ENCODE measurements around the gene SYNGR3. TPM values are rescaled to one million over a fixed set of nuclear protein-coding genes. Genes with fewer than 3 reads are reported as not detected.

Gene SYNGR3
- total and polyA plus RNA-seq, 3 experiments from 2014 or later = 2.1 to 3.6 (median 3.4) TPM

DNA sequence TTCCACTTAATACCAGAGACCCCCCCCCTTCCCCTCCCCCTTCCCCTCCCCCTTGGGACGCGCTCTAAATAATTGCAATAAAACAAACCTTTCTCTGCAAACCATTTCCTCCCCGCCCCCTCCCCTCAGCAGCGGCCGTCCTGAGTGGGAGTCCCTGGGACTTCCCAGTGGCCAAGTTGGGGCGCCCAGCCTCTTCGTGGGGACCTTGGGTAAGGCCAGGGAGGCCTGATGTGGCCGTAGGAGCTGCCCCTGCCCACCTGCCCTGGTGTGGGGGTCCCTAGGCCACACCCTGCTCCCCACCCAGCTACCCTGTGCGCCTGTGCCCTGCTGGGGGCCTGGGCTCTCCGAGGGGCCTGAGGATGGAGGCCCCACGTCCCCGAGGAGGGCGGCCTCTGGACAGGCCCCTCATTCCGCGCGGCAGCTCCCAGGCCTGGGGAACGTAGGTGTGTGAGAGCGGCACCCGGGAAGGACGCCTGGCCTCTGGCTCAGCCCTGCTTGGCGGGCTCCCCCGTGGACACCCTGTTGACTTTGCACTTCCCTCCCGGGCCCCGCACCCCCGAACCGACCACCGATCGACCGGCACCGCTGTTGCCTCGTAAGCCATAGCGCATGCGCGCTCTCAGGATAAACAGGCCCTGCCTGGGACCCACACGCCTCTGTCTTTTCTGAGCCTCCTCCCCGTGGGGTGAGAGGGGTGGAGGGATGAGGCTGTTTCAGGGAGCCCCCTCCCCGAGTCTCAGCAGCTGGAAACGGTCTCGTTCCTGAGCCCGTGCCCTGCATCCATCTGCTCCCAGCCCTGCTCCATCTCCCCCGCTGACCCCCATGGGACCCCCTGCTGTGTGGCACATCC, 48.8 kb downstream of the SYNGR3 start:
- POLR2A ChIA-PET = interaction anchor here (0.7 kb wide), 1 partner anchor 414 kb away, joined by 3 read pairs; no protein-coding TSS in a partner anchor
- no peaks in the 10 kb centered on the region for H3K27me3 Mint-ChIP-seq
- H3K36me3 Mint-ChIP-seq = no peaks in the 10 kb centered on the region
- no peak overlapping the region for H3K27ac Mint-ChIP-seq
- H3K4me1 Mint-ChIP-seq = no peaks in the 10 kb centered on the region
- DNase-seq = no peak
- Histone ChIP-seq H3K4me1 (ENCODE audit: insufficient read depth, low read length) (no peaks in the 10 kb centered on the region), H3K36me3 (ENCODE audit: insufficient read depth, low read length) (no peaks in the 10 kb centered on the region), H3K4me3 (ENCODE audit: low read length) (no peak overlapping the region), H3K27me3 (ENCODE audit: insufficient read depth, low read length, poor library complexity, severe bottlenecking) (no peaks in the 10 kb centered on the region), H3K9me3 (ENCODE audit: low read length) (no peaks in the 10 kb centered on the region), H3K27ac (ENCODE audit: low read depth, low read length) (no peak overlapping the region)
- H3K9me3 Mint-ChIP-seq = no peaks in the 10 kb centered on the region
- CTCF ChIA-PET = interaction anchor here (1.3 to 2.1 kb wide), 2 partner anchors 16 to 102 kb away, joined by 4 to 8 read pairs; no protein-coding TSS in a partner anchor
- H3K4me3 Mint-ChIP-seq = no peak overlapping the region

- Histone ChIP-seq H3K36me3 (ENCODE audit: insufficient read depth, low read length) (no peaks in the 10 kb centered on the region), H3K27me3 (ENCODE audit: insufficient read depth, low read length, poor library complexity, severe bottlenecking) (no peaks in the 10 kb centered on the region), H3K9me3 (ENCODE audit: low read length) (no peaks in the 10 kb centered on the region), H3K4me1 (ENCODE audit: insufficient read depth, low read length) (no peaks in the 10 kb centered on the region), H3K4me3 (ENCODE audit: low read length) (no peak overlapping the region), H3K27ac (ENCODE audit: low read depth, low read length) (peak overlapping the region; percentile 16)
- POLR2A ChIA-PET = no interaction called here
- Mint-ChIP-seq H3K4me3 (no peak overlapping the region), H3K9me3 (no peaks in the 10 kb centered on the region), H3K4me1 (no peaks in the 10 kb centered on the region), H3K27ac (no peak overlapping the region), H3K36me3 (no peaks in the 10 kb centered on the region), H3K27me3 (no peaks in the 10 kb centered on the region)
- DNase-seq = no peak
- CTCF ChIA-PET = interaction anchor here (1.3 to 2.1 kb wide), 2 partner anchors 17 to 101 kb away, joined by 4 to 8 read pairs; no protein-coding TSS in a partner anchor
Measured at GRCh38 chr16:2039274-2040031, 49.7 kb downstream of the SYNGR3 start.

DNA sequence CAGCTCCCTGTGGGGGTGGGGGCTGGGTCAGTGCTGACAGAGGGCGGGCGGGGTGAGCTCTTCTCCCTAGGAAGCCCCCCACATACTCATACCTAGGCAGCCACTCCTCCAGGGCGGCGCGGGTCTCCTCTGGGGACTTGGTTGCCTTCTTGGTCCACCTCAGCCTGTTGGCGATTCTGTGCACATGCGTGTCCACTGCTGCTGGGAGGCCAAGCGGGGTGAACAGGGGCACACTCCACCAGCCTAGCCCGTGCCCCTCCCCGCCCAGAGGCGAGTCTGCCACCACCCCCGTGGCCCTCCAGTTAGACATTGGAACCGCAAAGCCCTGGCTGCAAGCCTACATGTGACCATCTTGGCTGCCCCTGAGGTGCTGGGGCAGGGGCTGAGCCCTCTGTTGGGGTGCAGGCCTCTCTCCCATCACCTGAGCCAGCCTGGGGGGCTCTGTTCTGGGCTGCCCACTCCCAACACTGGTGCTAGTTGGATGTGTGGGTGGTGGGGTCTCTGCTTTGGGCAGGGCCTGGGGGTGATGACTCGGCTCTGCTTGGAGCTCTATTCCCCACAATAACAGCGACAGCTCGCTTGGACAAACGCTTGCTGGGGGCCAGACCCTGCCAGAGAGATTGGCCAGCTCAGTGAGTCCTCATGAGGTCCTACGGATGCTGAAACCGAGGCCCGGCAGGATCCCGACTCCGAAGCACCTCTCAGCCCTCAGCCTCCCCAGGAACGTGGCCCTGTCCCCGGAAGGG, 50.4 kb downstream of the SYNGR3 start:
- no peaks in the 10 kb centered on the region for H3K27me3 ChIP-seq (ENCODE audit: insufficient read depth, low read length, poor library complexity, severe bottlenecking)
- no peak overlapping the region for H3K4me3 ChIP-seq (ENCODE audit: low read length)
- Mint-ChIP-seq H3K27ac (no peak overlapping the region), H3K4me1 (no peaks in the 10 kb centered on the region), H3K4me3 (no peak overlapping the region), H3K9me3 (no peaks in the 10 kb centered on the region), H3K36me3 (no peaks in the 10 kb centered on the region), H3K27me3 (no peaks in the 10 kb centered on the region)
- no peaks in the 10 kb centered on the region for H3K4me1 ChIP-seq (ENCODE audit: insufficient read depth, low read length)
- DNase-seq = no peak
- no peaks in the 10 kb centered on the region for H3K36me3 ChIP-seq (ENCODE audit: insufficient read depth, low read length)
- H3K27ac ChIP-seq (ENCODE audit: low read depth, low read length) = no peak overlapping the region
- CTCF ChIA-PET = interaction anchor here (2.1 kb wide), 1 partner anchor 100 kb away, joined by 8 read pairs; no protein-coding TSS in a partner anchor
- POLR2A ChIA-PET = no interaction called here
- no peaks in the 10 kb centered on the region for H3K9me3 ChIP-seq (ENCODE audit: low read length)

- H3K27me3 ChIP-seq (ENCODE audit: insufficient read depth, low read length, poor library complexity, severe bottlenecking) = no peaks in the 10 kb centered on the region
- H3K4me1 ChIP-seq (ENCODE audit: insufficient read depth, low read length) = no peaks in the 10 kb centered on the region
- Mint-ChIP-seq H3K9me3 (no peaks in the 10 kb centered on the region), H3K4me1 (no peaks in the 10 kb centered on the region), H3K4me3 (no peak overlapping the region), H3K27me3 (no peaks in the 10 kb centered on the region), H3K36me3 (no peaks in the 10 kb centered on the region), H3K27ac (no peak overlapping the region)
- H3K4me3 ChIP-seq (ENCODE audit: low read length) = no peak overlapping the region
- H3K36me3 ChIP-seq (ENCODE audit: insufficient read depth, low read length) = no peaks in the 10 kb centered on the region
- H3K9me3 ChIP-seq (ENCODE audit: low read length) = no peaks in the 10 kb centered on the region
- DNase-seq = no peak
- no peak overlapping the region for H3K27ac ChIP-seq (ENCODE audit: low read depth, low read length)
- POLR2A ChIA-PET = no interaction called here
- CTCF ChIA-PET = interaction anchor here (0.6 to 2.1 kb wide), 2 partner anchors 99 to 111 kb away, joined by 4 to 8 read pairs; no protein-coding TSS in a partner anchor
Measured at GRCh38 chr16:2040787-2041522, 51.2 kb downstream of the SYNGR3 start.

GRCh38 chr16:2042171-2042985, 52.6 kb downstream of the SYNGR3 start:
- POLR2A ChIA-PET = no interaction called here
- H3K36me3 Mint-ChIP-seq = peaks cover 0 to 5% (median 0%) of the 10 kb centered on the region in 3 donors
- H3K27ac ChIP-seq (ENCODE audit: low read depth, low read length) = peak overlapping the region; percentile 16
- no peak overlapping the region for H3K27ac Mint-ChIP-seq
- H3K4me1 ChIP-seq (ENCODE audit: insufficient read depth, low read length) = peaks cover 6% of the 10 kb centered on the region
- H3K9me3 Mint-ChIP-seq = no peaks in the 10 kb centered on the region
- H3K4me3 ChIP-seq (ENCODE audit: low read length) = no peak overlapping the region
- H3K36me3 ChIP-seq (ENCODE audit: insufficient read depth, low read length) = no peaks in the 10 kb centered on the region
- H3K4me3 Mint-ChIP-seq = no peak overlapping the region
- no peak for DNase-seq
- H3K9me3 ChIP-seq (ENCODE audit: low read length) = no peaks in the 10 kb centered on the region
- peaks cover 5 to 11% (median 6%) of the 10 kb centered on the region in 3 donors for H3K4me1 Mint-ChIP-seq
- H3K27me3 ChIP-seq (ENCODE audit: insufficient read depth, low read length, poor library complexity, severe bottlenecking) = no peaks in the 10 kb centered on the region
- CTCF ChIA-PET = no interaction called here
- no peaks in the 10 kb centered on the region for H3K27me3 Mint-ChIP-seq

DNA sequence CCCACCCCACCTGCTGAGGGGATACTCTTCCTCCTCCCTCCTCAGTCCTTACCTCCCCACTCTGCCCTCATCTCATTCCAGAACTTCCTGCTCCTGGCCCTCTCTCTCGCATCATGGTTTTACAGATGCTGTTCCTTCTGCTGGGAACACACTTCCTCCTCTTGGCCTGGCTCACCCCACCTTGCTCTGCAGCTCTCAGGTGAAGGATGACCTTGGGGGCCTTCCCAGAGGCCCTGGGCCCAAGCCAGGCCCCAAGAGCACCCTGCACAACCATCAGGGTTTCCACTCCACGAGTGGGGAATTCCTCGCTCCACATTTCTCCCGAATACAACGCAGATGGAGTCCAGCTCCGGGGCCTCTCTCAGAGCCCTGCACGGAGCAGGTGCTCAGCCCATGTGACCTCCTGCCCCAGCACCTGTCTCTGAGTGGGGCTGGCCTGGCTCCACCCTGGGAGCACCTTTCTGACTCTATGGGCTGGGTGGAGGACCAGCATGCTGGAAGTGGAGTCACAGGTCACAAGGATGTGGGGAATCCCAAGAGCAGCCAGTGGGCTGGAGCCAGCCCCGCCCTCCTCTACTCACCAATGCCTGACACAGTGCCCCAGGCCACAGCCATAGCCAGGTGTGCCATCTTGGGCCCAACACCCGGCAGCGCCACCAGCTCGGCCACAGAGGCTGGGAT, 53.4 kb downstream of the SYNGR3 start:
- POLR2A ChIA-PET = no interaction called here

More for the DNA sequence above, 53.4 kb downstream of the SYNGR3 start:
- Histone ChIP-seq H3K27me3 (ENCODE audit: insufficient read depth, low read length, poor library complexity, severe bottlenecking) (no peaks in the 10 kb centered on the region), H3K4me3 (ENCODE audit: low read length) (no peak overlapping the region), H3K9me3 (ENCODE audit: low read length) (no peaks in the 10 kb centered on the region), H3K27ac (ENCODE audit: low read depth, low read length) (no peak overlapping the region), H3K4me1 (ENCODE audit: insufficient read depth, low read length) (peaks cover 6% of the 10 kb centered on the region), H3K36me3 (ENCODE audit: insufficient read depth, low read length) (no peaks in the 10 kb centered on the region)
- H3K4me1 Mint-ChIP-seq = peaks cover 7 to 12% (median 7%) of the 10 kb centered on the region in 3 donors
- CTCF ChIA-PET = no interaction called here
- H3K27me3 Mint-ChIP-seq = no peaks in the 10 kb centered on the region
- DNase-seq = no peak
- no peak overlapping the region for H3K27ac Mint-ChIP-seq
- no peak overlapping the region for H3K4me3 Mint-ChIP-seq
- no peaks in the 10 kb centered on the region for H3K9me3 Mint-ChIP-seq
- peaks cover 0 to 7% (median 0%) of the 10 kb centered on the region in 3 donors for H3K36me3 Mint-ChIP-seq

Data from CD8-positive, alpha-beta memory T cell (primary cell).